ENCODE data around the gene CACNA2D4.

The CACNA2D4 gene

DNA sequence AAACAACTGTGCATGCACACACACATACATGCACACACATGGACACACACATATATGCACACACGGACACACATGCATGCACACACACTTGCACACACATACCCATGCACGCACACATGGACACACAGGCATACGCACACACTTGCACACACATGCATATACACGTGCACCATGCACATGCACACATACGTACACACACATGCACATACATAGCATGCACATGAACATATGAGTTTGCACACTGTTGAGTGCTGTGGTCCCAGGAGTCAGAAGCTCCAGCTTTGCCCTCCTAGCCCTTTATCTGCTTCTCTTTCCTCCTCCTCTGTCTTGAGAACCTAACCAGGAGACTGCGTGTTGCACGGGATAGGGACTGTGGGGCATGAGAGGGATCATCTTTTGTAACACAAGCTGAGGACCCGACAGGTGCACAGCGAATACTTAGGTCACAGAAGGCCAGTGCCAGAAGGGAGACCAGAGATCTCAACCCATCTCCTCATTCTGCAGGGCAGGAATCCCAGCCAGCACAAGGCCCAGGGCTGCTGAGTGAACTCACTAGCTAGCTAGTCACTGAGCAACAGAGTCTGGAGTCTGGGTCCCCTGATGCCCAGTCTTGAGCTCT is 101.6 kb downstream of the CACNA2D4 start:
- no peak for DNase-seq (ENCODE audit: low read depth, low spot score)

DNA sequence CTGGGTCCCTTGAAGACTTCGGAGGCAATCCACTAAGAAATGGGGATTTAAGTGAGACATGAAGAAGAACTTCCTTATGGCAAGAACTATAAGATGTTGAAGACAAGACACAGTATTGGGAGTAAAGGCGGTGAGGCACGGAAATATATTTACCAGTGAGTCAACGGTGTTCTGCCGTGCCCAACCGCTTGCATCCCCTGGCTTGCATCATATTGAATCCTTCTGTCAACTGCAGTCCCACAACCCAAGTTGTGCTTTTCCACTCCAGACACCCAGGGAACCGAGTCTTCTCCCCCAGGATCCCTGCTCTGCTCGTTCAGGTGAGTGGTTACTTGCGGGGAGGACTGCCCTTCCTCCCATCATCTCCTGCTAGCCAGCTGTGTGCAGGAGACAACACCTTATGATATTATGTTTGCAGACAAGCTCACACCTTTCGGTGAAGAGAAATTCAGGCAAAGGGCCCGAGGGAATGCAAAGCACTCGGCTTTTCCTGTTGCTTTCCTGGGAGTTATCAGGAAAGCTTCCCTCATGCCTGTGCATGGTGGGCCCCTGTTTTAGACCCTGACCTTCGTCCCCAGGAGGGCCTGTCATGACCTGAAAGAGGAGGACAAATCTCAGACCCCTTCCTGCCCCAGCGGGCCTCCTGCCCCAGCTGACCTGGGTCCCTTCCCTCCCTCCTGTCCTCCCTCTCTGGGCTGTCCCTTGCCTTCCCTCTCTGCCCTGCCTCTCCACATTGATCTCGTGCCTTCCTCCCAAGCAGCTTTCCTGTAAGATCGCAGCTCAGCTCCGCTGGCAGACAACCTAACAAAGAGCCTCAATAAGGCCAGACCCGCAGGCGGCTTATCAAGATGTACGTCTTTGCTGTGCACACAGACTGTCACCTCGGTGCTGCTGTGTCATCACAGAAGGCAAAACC is 102.4 kb downstream of the CACNA2D4 start:
- DNase-seq (ENCODE audit: low read depth, low spot score), result no peak

DNA sequence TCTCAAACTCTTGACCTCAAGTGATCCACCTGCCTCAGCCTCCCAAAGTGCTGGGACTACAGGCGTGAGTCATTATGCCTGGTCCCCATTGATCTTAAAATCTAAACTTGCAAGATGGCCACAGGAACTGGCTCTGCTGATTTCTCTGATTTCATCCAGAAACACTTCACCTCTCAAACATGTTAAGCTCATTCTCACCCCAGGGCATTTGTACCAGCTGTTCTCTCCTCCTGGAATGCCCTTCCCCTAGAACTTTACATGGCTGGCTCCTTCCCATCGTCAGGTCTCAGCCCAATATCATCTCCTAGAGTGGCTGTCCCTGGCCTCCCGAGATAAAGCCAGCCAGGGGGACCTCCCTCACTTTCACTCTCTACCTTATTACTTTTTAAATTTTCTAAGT is 103.3 kb downstream of the CACNA2D4 start:
- DNase-seq (ENCODE audit: low read depth, low spot score), result no peak

DNA sequence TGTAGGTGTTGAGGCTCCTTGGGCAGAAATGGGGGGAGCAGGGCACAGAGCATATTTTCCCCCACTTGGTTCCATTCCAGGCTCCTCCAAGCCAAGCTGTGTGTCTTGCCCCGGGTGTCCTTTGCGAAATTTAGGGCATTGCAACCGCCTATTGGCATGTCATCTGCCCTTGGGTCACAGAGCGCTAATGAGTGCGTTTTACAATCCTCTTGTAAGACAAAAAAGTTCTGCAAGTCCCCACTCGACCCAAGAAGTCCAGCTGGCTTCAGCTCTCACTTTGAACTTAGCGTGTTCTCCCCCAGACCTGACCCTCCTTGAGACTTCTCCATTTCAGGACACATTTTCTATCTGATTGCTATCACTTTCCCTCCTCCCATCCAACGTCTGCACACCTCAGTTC is 104.2 kb downstream of the CACNA2D4 start:
- DNase-seq (ENCODE audit: low read depth, low spot score), result no peak

DNA sequence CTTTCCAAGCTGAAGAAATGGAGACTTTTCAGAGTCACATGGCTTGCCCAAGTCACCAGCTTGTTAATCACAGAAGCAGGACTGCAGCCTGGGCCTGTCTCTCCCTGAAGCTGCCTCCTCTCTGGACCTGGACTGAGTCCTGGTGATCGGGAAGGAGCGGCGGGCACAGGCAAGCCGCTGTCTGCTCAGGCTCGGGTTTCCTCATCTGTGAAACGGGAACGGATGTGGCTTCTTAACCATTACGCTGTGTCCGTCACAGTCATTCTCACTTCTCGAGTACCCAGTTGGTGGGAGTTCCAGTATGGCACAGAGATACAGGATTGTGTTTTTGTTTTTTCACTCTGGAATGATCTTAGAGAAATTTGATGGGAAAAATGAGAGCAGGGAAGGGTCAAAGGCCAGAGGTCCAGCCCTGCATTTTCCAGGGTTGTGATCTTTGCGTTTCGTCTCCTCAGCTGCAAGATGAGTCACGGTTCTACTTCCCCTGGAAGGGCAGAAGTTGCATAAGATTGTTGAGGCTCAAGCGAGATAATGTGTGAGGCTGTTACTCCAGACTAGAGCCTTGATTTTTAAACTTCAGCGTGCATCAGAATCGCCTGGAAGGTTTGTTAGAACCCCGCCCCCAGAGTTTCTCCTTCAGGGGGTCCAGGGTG is 105.7 kb downstream of the CACNA2D4 start:
- no peak for DNase-seq (ENCODE audit: low read depth, low spot score)

DNA sequence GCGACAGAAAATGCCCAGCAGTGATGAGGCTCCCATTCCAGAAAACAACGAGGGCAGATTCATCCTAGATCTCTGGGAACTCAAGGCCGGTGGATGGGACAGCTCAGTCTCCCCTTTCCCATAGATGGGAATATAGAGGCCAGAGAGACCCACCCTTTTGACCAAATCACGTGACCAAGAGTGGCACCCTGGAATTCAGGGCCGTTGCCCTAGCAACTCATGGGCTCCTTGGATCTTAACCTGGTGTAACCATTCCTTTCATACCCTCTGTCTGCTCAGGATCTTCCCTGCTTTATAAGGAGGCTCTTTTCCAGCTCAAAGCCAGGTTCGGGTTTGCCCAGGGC is 106.5 kb downstream of the CACNA2D4 start:
- DNase-seq (ENCODE audit: low read depth, low spot score), result no peak

DNA sequence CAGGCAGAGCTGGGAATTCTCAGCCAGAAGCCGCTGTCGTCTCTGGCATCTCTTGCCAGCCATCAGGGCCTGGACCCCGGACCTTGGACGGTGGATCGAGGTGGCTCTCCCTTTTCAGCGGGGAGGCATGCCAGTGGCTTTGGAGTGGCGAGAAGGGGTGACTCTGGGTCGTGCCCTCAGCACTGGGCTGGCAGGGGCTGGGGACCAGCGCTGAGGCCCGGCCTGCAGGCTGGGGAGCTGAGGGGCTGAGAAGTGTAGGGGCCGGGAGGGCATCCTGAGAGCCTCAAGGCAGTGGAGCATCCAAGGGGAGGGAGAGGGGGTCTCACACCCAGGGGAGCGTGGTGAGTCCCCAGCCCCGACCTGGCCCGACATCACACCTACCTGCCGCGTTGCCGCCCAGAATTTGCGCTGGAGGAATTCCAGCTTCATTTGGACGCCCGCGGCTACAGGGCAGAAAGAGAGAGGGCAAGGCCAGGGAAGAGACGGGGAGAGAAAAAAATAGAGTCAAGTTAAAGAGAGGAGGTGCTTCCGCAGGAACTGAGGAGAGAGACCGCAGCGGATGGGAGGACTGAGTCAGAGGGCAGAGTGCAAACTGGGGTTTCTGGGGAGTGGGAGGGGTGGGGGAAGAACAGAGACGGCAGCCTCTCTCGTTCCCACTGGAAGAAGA is 107.0 kb downstream of the CACNA2D4 start:
- DNase-seq (ENCODE audit: low read depth, low spot score), result no peak

DNA sequence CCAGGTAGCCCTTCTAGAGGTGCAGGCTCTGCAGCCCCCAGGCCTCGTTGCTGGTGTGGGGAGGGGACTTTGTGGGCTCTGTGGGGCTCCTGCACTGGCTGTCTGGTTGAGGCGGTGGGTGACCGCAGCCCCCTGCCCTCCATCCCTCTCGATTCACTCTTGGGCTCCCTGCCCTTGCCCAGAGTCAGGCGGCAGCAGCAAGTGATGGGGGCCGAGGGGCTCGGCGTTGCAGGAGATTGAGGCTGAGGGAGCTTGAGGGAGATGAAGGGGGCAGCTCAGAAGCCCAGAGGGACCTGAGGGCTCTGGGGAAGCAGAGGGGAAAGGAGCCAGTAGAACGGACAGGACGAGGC is 107.5 kb downstream of the CACNA2D4 start:
- no peak for DNase-seq (ENCODE audit: low read depth, low spot score)

DNA sequence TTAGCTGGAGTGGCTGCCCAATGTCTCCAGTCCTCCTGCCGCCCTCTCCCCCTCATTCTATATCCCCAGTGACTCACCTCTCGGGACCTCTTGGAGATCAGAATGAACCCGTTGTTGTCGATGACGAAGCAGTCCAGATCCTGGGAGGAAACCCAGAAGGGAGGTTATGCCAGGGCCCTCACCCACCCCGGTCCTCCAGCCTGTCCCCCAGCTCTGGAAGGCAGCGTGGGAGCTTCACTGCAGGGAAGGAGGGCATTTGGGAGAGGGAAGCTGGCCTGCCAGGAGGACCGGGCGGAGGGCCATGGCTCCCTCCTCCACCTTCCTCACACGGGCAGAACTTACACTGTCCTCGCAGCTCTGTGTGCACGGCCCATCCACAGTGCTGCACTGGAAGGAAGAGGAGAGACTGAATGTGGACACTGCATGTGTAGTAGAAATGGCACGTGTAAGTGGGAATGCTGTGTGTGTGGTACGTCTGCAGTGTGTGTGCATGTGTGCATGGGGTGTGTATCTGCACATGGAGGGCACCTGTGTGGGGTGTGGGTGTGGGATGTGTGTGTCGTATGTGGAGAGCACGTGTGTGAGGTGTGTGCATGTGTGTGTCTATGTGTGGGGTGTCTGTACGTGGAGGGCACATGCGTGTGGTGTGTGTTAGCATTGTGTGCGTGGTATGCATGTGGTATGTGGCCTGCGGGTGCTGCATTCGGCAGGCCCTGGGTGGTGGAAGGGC is 108.1 kb downstream of the CACNA2D4 start:
- DNase-seq (ENCODE audit: low read depth, low spot score), result no peak

DNA sequence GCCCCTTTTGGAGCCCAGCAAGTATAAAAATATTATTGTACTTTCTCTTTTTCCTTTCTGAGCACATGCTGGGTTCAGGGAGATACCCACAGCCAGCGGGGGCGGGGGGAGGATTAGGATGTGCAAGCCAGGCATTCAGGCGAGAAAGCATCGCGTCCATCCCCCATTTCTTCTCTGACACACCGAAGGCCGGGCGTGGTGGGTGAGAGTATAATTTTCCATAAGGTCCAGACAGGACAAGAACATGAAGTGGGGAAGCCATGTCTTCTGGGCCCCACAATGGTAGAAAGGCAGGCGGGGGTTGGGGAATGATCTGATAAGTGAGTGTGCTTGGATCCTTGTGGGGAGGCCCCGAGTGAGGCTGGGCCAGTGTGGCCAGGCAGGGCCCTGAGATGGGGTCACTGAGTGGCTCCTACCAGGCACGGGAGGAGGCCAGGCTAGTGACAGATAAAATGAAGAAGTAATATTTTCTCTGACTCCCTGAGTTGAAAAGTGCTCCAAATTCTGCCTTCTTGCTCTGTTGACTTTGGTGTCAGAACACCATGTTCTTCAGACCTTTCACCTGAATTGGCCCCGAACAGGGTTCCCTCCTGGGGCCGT is 108.8 kb downstream of the CACNA2D4 start:
- no peak for DNase-seq (ENCODE audit: low read depth, low spot score)

DNA sequence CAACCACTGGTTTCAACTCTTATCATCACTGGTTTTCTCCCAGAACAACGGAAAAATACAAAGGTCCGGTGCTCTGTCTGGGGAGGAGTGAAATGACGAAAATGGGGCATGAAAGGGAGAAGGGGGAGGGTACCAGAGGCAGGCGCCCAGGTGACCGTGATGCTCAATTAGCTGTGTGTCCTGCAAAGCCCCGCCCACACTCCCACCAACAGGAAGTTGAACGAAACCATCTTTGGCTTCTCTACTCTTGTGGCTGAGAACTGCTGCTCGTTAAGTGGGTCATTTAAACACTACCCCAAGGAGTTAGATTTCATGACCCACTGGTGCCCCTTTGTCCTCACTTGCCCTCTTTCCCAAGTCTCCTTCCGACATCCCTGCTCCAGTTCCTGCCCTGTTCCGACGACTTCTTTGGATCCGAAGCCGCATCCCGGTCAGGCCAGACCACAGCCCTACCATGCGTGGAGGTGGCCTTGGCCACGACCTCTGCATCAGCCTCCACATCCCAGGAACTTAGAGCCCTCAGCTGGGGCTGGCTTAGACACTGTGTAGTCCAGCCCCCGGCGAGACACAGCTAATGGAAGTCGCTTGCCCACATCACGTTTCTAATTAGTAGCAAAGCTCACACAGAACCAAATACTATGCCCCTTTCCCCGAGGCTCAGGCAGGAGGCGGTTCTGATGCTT is 109.5 kb downstream of the CACNA2D4 start:
- DNase-seq (ENCODE audit: low read depth, low spot score), result no peak

DNA sequence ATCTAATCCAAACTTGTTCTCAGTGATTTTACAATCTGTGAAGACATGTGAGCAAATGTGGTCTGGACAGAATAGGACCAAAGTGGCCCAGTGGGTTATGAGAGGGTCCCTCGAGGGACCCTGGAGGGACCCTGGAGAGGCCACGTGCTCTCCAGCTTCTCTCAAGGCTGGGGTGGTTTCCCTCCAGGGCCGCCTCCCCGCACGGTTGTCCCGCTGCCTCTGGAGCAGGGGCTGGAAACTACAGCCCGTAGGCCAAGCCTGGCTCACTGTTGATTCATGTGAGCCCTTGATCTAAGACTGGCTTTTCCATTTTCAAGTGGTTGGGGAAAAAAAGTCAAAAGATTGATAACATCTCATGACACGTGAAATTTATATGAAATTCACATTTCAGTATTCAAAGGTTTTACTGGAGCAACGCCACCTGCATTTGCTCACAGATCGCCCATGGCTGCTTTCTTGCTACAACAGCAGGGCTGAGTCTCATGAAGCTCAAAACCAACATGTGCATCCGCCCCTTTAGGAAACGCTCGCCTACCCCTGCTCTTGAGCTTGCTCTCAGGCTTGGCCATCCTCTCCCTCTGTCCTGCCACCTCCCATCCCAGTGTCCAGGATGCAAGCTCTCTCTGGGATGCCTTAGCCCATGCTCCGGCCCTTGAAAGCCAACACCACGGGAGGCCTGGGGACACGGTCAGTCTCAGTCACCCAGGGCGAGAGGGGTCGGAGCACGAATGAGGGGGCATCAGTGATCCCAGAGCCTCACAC is 110.2 kb downstream of the CACNA2D4 start:
- no peak for DNase-seq (ENCODE audit: low read depth, low spot score)

DNA sequence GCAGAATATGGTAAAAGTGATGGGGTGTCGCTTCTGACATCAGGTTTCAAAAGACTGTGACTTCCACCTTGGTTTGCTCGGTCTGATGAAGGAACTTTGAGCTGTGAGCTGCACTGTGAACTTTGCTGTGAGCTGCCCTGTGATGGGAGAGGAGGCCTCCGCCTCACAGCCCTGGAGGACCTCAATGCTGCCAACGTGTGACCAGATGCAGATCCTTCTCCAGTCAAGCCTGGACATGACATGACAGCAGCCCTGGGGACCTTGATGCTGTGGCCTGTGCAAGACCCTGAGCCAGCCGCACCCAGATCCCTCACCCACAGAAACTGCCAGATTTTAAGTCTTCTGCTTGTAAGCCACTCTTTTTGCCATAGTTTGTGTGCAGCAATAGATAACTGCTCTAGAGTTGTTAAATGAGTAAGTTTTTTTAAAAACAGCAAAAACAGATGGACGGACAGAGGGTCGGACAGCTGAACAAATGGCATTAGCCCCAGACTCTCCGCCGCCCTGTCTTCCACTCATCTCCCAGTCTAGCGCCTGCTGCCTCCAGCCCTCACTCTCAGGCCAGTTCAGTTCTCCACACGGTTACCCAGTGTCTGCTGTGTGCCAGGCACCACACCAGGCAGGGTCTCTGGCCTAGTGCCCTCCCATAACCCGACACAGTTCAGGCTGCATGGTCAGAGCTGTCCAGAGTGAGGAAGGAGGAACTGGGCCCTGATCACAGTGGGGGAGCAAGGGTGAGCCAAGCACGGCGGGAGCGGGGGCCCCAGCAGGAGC is 111.2 kb downstream of the CACNA2D4 start:
- no peak for DNase-seq (ENCODE audit: low read depth, low spot score)

DNA sequence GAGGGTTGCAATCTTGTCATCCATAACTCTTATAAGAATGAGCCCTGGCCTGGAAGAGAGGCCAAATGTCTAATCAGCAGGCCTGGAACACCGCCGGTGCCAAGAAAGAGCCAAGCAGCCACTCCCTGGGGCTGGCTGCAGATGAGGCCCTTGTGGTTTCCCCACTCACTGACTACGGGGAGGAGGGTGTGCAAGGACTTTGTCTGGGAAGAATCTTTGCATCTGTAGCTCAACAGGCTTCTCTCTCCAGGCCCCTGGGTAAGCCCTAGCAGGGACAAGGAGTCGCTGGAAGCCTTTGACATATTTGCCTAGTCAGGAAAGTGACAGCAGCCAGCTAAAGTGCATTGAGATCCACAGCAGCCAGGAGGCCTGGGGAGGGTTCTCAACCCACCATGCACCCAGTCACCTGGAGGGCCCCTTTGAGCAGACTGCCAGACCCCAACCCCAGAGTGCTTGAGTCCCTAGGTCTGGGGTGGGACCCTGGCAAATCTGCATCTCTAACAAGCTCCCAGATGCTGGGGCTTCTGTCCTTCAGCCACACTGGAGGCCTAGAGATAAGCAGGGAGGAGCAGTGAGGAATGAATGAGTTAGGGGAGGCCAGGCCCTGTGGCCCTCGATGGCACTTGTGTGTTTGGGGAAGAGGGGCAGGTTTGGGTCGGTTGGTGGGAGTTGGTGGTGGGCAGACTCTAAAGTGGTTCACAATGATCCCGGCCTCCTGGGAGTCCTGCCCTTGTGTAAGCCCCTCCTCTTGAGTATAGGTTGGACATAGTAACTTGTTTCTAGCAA is 112.0 kb downstream of the CACNA2D4 start:
- no peak for DNase-seq (ENCODE audit: low read depth, low spot score)

DNA sequence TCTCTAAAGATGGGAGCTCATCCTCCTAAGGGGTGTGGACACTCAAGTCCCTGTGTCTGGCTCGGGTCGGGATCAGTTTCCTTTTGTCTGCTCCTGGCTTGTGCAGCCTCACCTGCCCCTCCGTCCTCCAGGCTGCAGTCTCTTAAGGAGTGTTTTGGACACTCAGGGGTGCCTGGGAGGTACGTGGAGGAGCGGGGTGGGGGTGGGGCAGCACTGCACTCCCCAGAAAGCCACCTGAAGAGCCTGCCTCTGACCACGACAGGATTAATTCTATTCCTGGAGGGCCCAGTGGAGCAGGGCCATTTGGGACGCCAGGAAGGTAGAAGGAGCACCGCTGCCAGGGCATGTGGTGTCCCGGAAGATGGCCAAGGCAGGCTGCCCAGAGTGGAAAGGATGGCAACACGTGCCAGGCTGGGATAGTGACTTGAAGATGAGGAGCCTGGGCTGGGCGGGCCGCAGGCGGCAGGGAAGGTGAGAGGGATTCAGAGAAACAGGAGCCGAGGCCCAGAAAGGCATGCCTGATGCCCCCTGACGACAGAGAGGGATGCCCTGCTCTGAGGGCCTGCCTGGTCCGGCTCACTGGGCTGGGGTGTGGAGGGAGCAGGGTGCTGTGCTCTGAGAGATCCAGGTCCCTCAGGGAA is 112.9 kb downstream of the CACNA2D4 start:
- no peak for DNase-seq (ENCODE audit: low read depth, low spot score)

DNA sequence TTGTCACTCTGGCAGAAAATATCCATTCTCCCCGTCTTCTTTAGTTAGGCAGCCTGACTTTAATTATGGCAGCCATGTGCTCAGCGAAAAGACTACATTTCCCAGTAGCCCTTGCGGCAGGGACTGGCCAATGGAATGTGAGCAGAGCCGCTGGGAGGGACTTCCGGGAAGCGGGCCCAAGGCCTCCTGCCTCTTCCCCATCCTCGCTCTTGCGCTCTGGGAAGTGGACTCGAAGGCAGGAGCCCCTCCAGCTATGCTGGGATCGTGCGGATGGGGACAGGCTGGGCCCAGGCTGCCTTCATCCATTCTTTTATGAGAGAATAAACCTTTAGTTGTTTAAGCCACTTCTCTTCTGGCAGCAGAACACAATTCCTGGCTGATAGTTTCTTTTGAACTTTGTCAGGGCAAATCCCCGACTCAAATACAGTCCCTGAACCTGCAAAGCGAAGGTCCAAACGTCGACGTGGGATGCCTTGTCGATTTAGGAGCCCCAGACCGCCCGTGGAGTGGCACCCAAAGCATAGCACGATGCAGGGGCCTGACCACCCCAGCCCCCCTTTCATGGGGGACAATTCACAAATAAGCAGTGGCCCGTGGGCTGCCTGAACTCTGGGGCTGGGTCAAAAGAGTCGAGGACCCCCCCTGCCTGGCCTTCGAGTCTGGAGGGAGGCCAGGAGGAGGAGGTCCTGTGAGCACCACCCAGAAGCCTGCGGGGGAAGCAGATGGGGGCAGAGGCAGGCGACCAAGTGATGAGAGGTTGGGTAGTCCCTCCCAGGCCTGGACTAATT is 113.7 kb downstream of the CACNA2D4 start:
- no peak for DNase-seq (ENCODE audit: low read depth, low spot score)

DNA sequence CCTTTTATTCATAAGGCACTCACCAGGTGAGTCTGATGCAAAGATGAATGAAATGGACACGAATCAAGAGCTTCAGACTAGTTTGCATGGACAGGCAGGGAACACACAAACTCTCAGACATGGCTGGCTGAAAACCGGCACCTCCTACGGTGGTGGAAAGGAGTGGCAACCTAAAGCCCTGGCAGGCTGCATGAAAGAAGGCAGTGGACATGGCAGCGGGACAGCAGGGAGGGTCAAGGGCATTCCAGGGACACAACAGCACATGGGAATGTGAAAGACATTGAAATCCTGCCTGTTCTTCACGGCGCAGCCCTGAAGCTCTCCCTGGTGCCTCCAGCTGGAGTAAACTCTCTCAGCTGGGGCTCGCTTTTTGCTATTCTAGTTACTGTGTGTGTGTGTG is 114.7 kb downstream of the CACNA2D4 start:
- DNase-seq (ENCODE audit: low read depth, low spot score), result no peak

Measured in smooth muscle cell of the brain vasculature (primary cell).